Endothelial cell of umbilical vein (primary cell): ENCODE data around the gene CCDC167. TPM values are rescaled to one million over a fixed set of nuclear protein-coding genes. Genes with fewer than 3 reads are reported as not detected.

Experiments
- BruUV-seq: library from RNA; stranded (reverse); fragments of 400-500 nt; replicated peaks from 2 replicates; lab custom pipeline; 2021; lab: Mats Ljungman, UMichigan
- CTCF ChIA-PET: fragments of 300-600, 350-600 bp; sonication (Branson Sonifier 250); formaldehyde crosslinking; loops from one replicate; lab custom pipeline; 2021; ENCODE audit warnings: antibody characterized with exemption, inconsistent platforms; lab: Charles Lee
- POLR2A ChIA-PET: fragments of 300-600, 350-600 bp; sonication (Branson Sonifier 250); formaldehyde crosslinking; loops from one replicate; lab custom pipeline; 2021; ENCODE audit warnings: antibody characterized with exemption, inconsistent platforms; lab: Charles Lee
- DNase-seq: peaks from one replicate; pipeline ENCODE4 v3.0.0-alpha.2; 2011; ENCODE audit warnings: low read depth, low spot score
- FAIRE-seq: peaks from 2 replicates; lab custom pipeline; 2011; peaks lifted over from hg19 to GRCh38; lab: Jason Lieb, UNC
- H2AFZ ChIP-seq: 2 replicates; pipeline ENCODE4 v1.6.0; 2012; ENCODE audit warnings: low read depth, low read length, control low read depth, inconsistent platforms
- H3K27ac ChIP-seq: 2 replicates; pipeline ENCODE4 v1.5.1; 2011; ENCODE audit warnings: low read depth, mild to moderate bottlenecking, control low read depth, low read length, moderate library complexity; ENCODE audit not compliant: insufficient read depth
- H3K27me3 ChIP-seq, 2 experiments: 2 replicates each; pipeline versions ENCODE4 v1.6.0 to v1.6.1; 2011; ENCODE audit warnings: low read length in 2 of 2, mixed read lengths in 1 of 2; ENCODE audit not compliant: control insufficient read depth in 2 of 2, insufficient read depth in 2 of 2
- H3K36me3 ChIP-seq, 2 experiments: 2 replicates in 1 of 2; 3 replicates in 1 of 2; pipeline ENCODE4 v1.5.1; 2011; ENCODE audit warnings: low read length in 2 of 2, mild to moderate bottlenecking in 1 of 2, moderate library complexity in 1 of 2; ENCODE audit not compliant: control insufficient read depth in 2 of 2, insufficient read depth in 2 of 2; ENCODE audit errors: extremely low read depth in 1 of 2
- H3K4me1 ChIP-seq: 3 replicates; pipeline ENCODE4 v1.5.1; 2011; ENCODE audit warnings: mild to moderate bottlenecking, low read length; ENCODE audit not compliant: control insufficient read depth, insufficient read depth; ENCODE audit errors: extremely low read depth
- H3K4me2 ChIP-seq: 2 replicates; pipeline ENCODE4 v1.6.1; 2011; ENCODE audit warnings: low read length, control low read depth, mixed read lengths; ENCODE audit not compliant: insufficient read depth
- H3K4me3 ChIP-seq, 3 experiments: fragments of 200-600 bp in 1 of 3; sonication (generic), shearing (Covaris generic) in 1 of 3; replicated peaks in 1 of 3; 2 replicates each; pipeline ENCODE4 v1.5.1; 2011 to 2016; ENCODE audit warnings: control low read depth in 3 of 3, low read length in 3 of 3, mild to moderate bottlenecking in 2 of 3, inconsistent platforms in 1 of 3, low read depth in 1 of 3, moderate library complexity in 1 of 3; ENCODE audit not compliant: insufficient read depth in 1 of 3
- H3K79me2 ChIP-seq: 2 replicates; pipeline ENCODE4 v1.6.0; 2012; ENCODE audit warnings: low read length, inconsistent platforms; ENCODE audit not compliant: control insufficient read depth, insufficient read depth
- H3K9ac ChIP-seq: replicated peaks from 2 replicates; pipeline ENCODE3; 2011; ENCODE audit warnings: low read length, control low read depth; ENCODE audit not compliant: insufficient read depth; ENCODE audit errors: extremely low read depth
- H3K9me1 ChIP-seq: replicated peaks from 3 replicates; pipeline ENCODE4 v1.6.0; 2011; ENCODE audit warnings: mild to moderate bottlenecking, low read length; ENCODE audit not compliant: control insufficient read depth, insufficient read depth; ENCODE audit errors: extremely low read depth
- H3K9me3 ChIP-seq: replicated peaks from 2 replicates; pipeline ENCODE4 v1.5.1; 2012; ENCODE audit warnings: low read length, inconsistent platforms; ENCODE audit not compliant: control insufficient read depth, insufficient read depth
- H4K20me1 ChIP-seq: replicated peaks from 2 replicates; pipeline ENCODE3; 2011; ENCODE audit warnings: mild to moderate bottlenecking, low read length; ENCODE audit not compliant: control insufficient read depth, insufficient read depth; ENCODE audit errors: extremely low read depth
- CTCF ChIP-seq, 2 donors: IDR thresholded peaks; 1 replicate in 1 of 2; 2 replicates in 1 of 2; pipeline ENCODE4 v1.5.1; 2011; ENCODE audit warnings: low read length in 2 of 2, mild to moderate bottlenecking in 2 of 2, moderate library complexity in 2 of 2, control low read depth in 1 of 2, inconsistent platforms in 1 of 2, low read depth in 1 of 2; ENCODE audit not compliant: insufficient read depth in 1 of 2; ENCODE audit errors: extremely low read depth in 1 of 2
- EZH2 ChIP-seq: IDR thresholded peaks from 2 replicates; pipeline ENCODE4 v1.6.1; 2012; ENCODE audit warnings: borderline replicate concordance, low read depth, mild to moderate bottlenecking, moderate library complexity, low read length, inconsistent platforms; ENCODE audit not compliant: severe bottlenecking
- GATA2 ChIP-seq: IDR thresholded peaks from 2 replicates; pipeline ENCODE4 v1.7.0; 2011; ENCODE audit warnings: low read depth, mild to moderate bottlenecking, moderate library complexity, mixed read lengths, low read length; ENCODE audit not compliant: insufficient read length, insufficient read depth
- JUN ChIP-seq: IDR thresholded peaks from 2 replicates; pipeline ENCODE4 v1.6.1; 2011; ENCODE audit warnings: borderline replicate concordance, low read depth; ENCODE audit not compliant: insufficient read length, insufficient read depth
- MAX ChIP-seq: IDR thresholded peaks from 2 replicates; pipeline ENCODE4 v1.6.1; 2011; ENCODE audit not compliant: insufficient read depth, insufficient read length
- MYC ChIP-seq: IDR thresholded peaks from one replicate; pipeline ENCODE4 v1.6.1; 2011; ENCODE audit warnings: mild to moderate bottlenecking, low read depth, low read length
- POLR2A ChIP-seq: IDR thresholded peaks from 2 replicates; pipeline ENCODE4 v1.6.1; 2012; ENCODE audit warnings: low read depth, mild to moderate bottlenecking, control low read depth, low read length
- dilution Hi-C: fragments of 300-500 bp; cut with MboI; formaldehyde crosslinking; loops from one replicate; pipeline ENCODE4 v1.15.0; 2019; ENCODE audit warnings: low sequenced_read_pairs; ENCODE audit not compliant: extremely low pct_ligation_motif_present
- intact Hi-C: fragments of 100-400 bp; cut with micrococcal nuclease; formaldehyde crosslinking; loops from one replicate; pipeline ENCODE4 v1.10.0; 2022
- polyA plus RNA-seq, 4 experiments: library from polyadenylated mRNA; depleted of rRNA in 3 of 4; stranded (reverse) in 3 of 4; unstranded in 1 of 4; fragments of >200 nt; gene quantifications; 2 replicates each; pipeline versions ENCODE4 v1.2.1 to v1.2.3, GENCODE V29; 2011 to 2012; ENCODE audit warnings: missing spikeins in 1 of 4
- total RNA-seq: library from RNA; stranded (reverse); gene quantifications from 2 replicates; pipeline ENCODE4 v1.2.3, GENCODE V29; 2021

Gene CCDC167
- total and polyA plus RNA-seq, 2 donors (not counting 3 experiments of a cell fraction or from before 2014, with no cell fraction given) = 46.6 to 105 TPM

GRCh38 chr6:37536491-37537190, 36.9 kb upstream of the CCDC167 start:
- intact Hi-C loops = no loop called here
- H3K4me3 ChIP-seq = no peak overlapping the region
- H3K4me1 ChIP-seq = peaks cover 7% of the 10 kb centered on the region
- H3K36me3 ChIP-seq = no peaks in the 10 kb centered on the region
- POLR2A ChIA-PET = no interaction called here
- DNase-seq (no peak), FAIRE-seq (peak; percentile 15)
- BruUV-seq = no TSS peak
- CTCF ChIA-PET = interaction anchor here (1.1 to 7.4 kb wide), 9 partner anchors 11 to 155 kb away, joined by 3 to 162 read pairs (median 7); no protein-coding TSS in a partner anchor
- no peaks in the 10 kb centered on the region for H3K9me3 ChIP-seq
- H3K9ac ChIP-seq = no peak overlapping the region
- peaks cover 61% of the 10 kb centered on the region in 2 experiments for H3K27me3 ChIP-seq
- H3K27ac ChIP-seq = no peak overlapping the region
- TF ChIP-seq GATA2 (no peak), POLR2A (no peak), EZH2 (peak; percentile 13)
- H2AFZ ChIP-seq = no peak overlapping the region
- H3K4me2 ChIP-seq = peak overlapping the region; percentile 30
- H4K20me1 ChIP-seq = no peaks in the 10 kb centered on the region
- H3K9me1 ChIP-seq = no peaks in the 10 kb centered on the region
- no peaks in the 10 kb centered on the region for H3K79me2 ChIP-seq
- dilution Hi-C loops = no loop called here

DNA sequence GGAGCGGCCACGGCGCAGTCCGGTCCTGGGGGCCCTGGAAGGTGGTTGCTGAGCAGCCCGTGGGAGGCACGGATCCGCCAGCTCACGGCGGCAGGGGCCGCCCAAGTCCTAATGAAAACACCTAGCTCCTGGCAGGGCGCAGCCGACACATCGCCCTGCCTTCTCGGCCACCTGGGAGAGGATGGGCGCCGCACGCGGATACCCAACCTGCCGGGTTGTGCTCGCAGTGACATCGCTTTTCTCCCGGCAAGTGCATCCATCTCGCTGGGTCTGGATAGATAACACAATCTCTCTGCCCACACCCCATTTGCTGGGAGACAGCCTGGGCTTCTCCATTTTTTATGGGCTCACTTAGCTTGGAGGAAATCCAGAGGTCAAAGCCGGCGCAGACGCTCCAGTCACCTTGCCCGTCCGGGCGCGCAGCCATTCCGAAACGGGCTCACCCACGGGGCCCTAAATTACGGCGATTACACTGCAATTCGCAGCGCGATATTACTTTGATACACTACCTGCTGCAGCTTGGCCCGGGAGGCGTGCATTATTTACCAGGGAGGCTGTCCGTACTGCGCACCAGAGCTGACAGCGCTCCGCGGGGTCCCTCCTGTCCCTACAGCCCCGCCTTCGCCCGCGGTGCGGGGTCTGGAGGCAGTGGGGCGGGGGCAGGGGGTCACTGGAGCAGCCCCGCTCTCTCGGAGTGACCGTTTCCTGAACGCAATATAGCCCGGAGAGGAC, 36.2 kb upstream of the CCDC167 start:
- Histone ChIP-seq H4K20me1 (no peaks in the 10 kb centered on the region), H3K4me1 (peaks cover 7% of the 10 kb centered on the region), H3K9me1 (no peaks in the 10 kb centered on the region), H3K36me3 (no peaks in the 10 kb centered on the region), H3K9ac (no peak overlapping the region), H3K27ac (no peak overlapping the region), H3K79me2 (no peaks in the 10 kb centered on the region), H3K9me3 (no peaks in the 10 kb centered on the region), H3K4me2 (peak overlapping the region; percentile 30), H3K4me3 (no peak overlapping the region), H2AFZ (no peak overlapping the region), H3K27me3 (peaks cover 64 to 67% of the 10 kb centered on the region in 2 experiments)
- ChIA-PET CTCF (interaction anchor here (1.1 to 7.4 kb wide), 5 partner anchors 12 to 156 kb away, joined by 3 to 162 read pairs (median 4); no protein-coding TSS in a partner anchor), POLR2A (no interaction called here)
- DNase-seq (no peak), FAIRE-seq (no peak)
- intact Hi-C loops = no loop called here
- no TSS peak for BruUV-seq
- dilution Hi-C loops = no loop called here
- TF ChIP-seq GATA2 (no peak), MAX (no peak), POLR2A (no peak), EZH2 (peak; percentile 92), JUN (no peak), CTCF (IDR thresholded peaks at IDR 0.05; ENCODE audit: extremely low read depth in 1 of 2, insufficient read depth in 1 of 2, low read depth in 1 of 2, low read length in 2 of 2) (no peak), MYC (no peak)
